GM12878 (cell line): Measurements from ENCODE around the gene PCSK5. TPM values are rescaled to one million over a fixed set of nuclear protein-coding genes. Genes with fewer than 3 reads are reported as not detected.

Source experiments
- BMI1 ChIP-seq: fragments of 450-650 bp; IDR thresholded peaks from 2 replicates; pipeline ENCODE4 v1.6.1; 2016; ENCODE audit warnings: mild to moderate bottlenecking, moderate library complexity, borderline replicate concordance
- BRCA1 ChIP-seq: IDR thresholded peaks from 2 replicates; pipeline ENCODE4 v1.6.1; 2011; ENCODE audit warnings: low read depth, low read length, improper control_type of control experiment
- CEBPB ChIP-seq, 2 experiments: fragments of 150-350 bp in 1 of 2; IDR thresholded peaks; 2 replicates each; pipeline ENCODE4 v1.6.1; 2012 to 2014; ENCODE audit warnings: low read depth in 2 of 2, low read length in 2 of 2, borderline replicate concordance in 1 of 2, inconsistent platforms in 1 of 2
- CHD4 ChIP-seq: fragments of 200-600 bp; sonication (generic); IDR thresholded peaks from 2 replicates; pipeline ENCODE4 v1.6.1; 2016; ENCODE audit warnings: mild to moderate bottlenecking
- CREM ChIP-seq: IDR thresholded peaks from 2 replicates; pipeline ENCODE4 v1.6.1; 2014; ENCODE audit warnings: antibody characterized with exemption, low read depth
- ETV6 ChIP-seq, 2 experiments: fragments of 450-650 bp in 1 of 2; IDR thresholded peaks in 1 of 2; conservative IDR thresholded peaks in 1 of 2; 2 replicates each; pipeline ENCODE4 v1.6.1; 2014; ENCODE audit warnings: antibody characterized with exemption in 1 of 2, borderline replicate concordance in 1 of 2, low read depth in 1 of 2, mild to moderate bottlenecking in 1 of 2, moderate library complexity in 1 of 2
- FOXM1 ChIP-seq: IDR thresholded peaks from 2 replicates; pipeline ENCODE4 v1.6.1; 2012; ENCODE audit warnings: low read depth, mild to moderate bottlenecking, inconsistent platforms, low read length, moderate library complexity
- GABPA ChIP-seq: IDR thresholded peaks from 2 replicates; pipeline ENCODE4 v1.6.1; 2014; ENCODE audit warnings: antibody characterized with exemption, low read depth, mild to moderate bottlenecking, inconsistent platforms
- MEF2A ChIP-seq: IDR thresholded peaks from 2 replicates; pipeline ENCODE4 v1.6.1; 2011; ENCODE audit warnings: low read depth, mild to moderate bottlenecking, low read length, moderate library complexity; ENCODE audit not compliant: insufficient read depth
- NR2C2 ChIP-seq: IDR thresholded peaks from 2 replicates; pipeline ENCODE4 v1.6.1; 2011; ENCODE audit warnings: borderline replicate concordance, low read depth; ENCODE audit not compliant: control insufficient read depth, insufficient read length
- RFX5 ChIP-seq: IDR thresholded peaks from 2 replicates; pipeline ENCODE4 v1.6.1; 2011; ENCODE audit warnings: low read depth, low read length, improper control_type of control experiment
- RUNX3 ChIP-seq: IDR thresholded peaks from 2 replicates; pipeline ENCODE4 v1.6.1; 2012; ENCODE audit warnings: low read length, inconsistent platforms
- SIX5 ChIP-seq: IDR thresholded peaks from 2 replicates; pipeline ENCODE4 v1.6.1; 2011; ENCODE audit warnings: mild to moderate bottlenecking, low read depth, low read length, moderate library complexity; ENCODE audit not compliant: severe bottlenecking
- SMC3 ChIP-seq: IDR thresholded peaks from 2 replicates; pipeline ENCODE4 v1.6.1; 2011; ENCODE audit warnings: low read length, improper control_type of control experiment, borderline replicate concordance
- SREBF2 ChIP-seq: IDR thresholded peaks from 2 replicates; pipeline ENCODE4 v1.6.1; 2012; ENCODE audit warnings: mild to moderate bottlenecking, low read length
- TAF1 ChIP-seq: IDR thresholded peaks from 2 replicates; pipeline ENCODE4 v1.6.1; 2011; ENCODE audit warnings: mild to moderate bottlenecking, low read depth, low read length, borderline replicate concordance
- ZSCAN29 ChIP-seq: fragments of 450-650 bp; IDR thresholded peaks from 2 replicates; pipeline ENCODE4 v1.6.1; 2017; ENCODE audit warnings: mild to moderate bottlenecking, moderate library complexity
- polyA plus RNA-seq, 11 experiments: library from polyadenylated mRNA; depleted of rRNA in 4 of 11; unstranded in 6 of 11; stranded (reverse) in 5 of 11; fragments of >200 nt; fragmentation: Nextera tagmentation in 4 of 11; fragmentation: Illumina TruSeq in 1 of 11; extraction: Ambion mirVana in 4 of 11; extraction: Trizol in 1 of 11; gene quantifications; 1 replicate in 1 of 11; 2 replicates in 10 of 11; pipeline versions ENCODE4 v1.2.1 to v1.2.3, GENCODE V29; 2011 to 2016; ENCODE audit warnings: inconsistent platforms in 2 of 11, missing spikeins in 2 of 11, low read depth in 1 of 11
- total RNA-seq, 4 experiments: library from RNA; depleted of rRNA in 3 of 4; stranded (reverse); fragments of >200 nt in 3 of 4; fragmentation: Illumina TruSeq in 1 of 4; extraction: Trizol in 1 of 4; gene quantifications; 2 replicates each; pipeline versions ENCODE4 v1.2.1 to v1.2.3, GENCODE V29; 2013 to 2021
- TF ChIP-seq, protein P1 (sequence below): IDR thresholded peaks from 2 replicates; pipeline ENCODE4 v1.6.1; 2012; ENCODE audit warnings: low read depth, low read length, improper control_type of control experiment
- TF ChIP-seq, protein P2 (sequence below): fragments of 450-650 bp; IDR thresholded peaks from 2 replicates; pipeline ENCODE4 v1.6.1; 2018; ENCODE audit warnings: borderline replicate concordance, mild to moderate bottlenecking; ENCODE audit not compliant: partially characterized antibody
- TF ChIP-seq, protein P3 (sequence below): IDR thresholded peaks from 2 replicates; pipeline ENCODE4 v1.6.1; 2012; ENCODE audit warnings: mild to moderate bottlenecking, low read depth, low read length
- TF ChIP-seq, protein P4 (sequence below): fragments of 450-650 bp; IDR thresholded peaks from 2 replicates; pipeline ENCODE4 v1.6.1; 2017; ENCODE audit warnings: antibody characterized with exemption, mild to moderate bottlenecking, moderate library complexity

The PCSK5 gene
- total and polyA plus RNA-seq, 10 of the 15 experiments (the other 5 are each of a cell fraction or from before 2014, with no cell fraction given), result 0.01 to 0.13 (median 0.04) TPM; not detected in 3

DNA sequence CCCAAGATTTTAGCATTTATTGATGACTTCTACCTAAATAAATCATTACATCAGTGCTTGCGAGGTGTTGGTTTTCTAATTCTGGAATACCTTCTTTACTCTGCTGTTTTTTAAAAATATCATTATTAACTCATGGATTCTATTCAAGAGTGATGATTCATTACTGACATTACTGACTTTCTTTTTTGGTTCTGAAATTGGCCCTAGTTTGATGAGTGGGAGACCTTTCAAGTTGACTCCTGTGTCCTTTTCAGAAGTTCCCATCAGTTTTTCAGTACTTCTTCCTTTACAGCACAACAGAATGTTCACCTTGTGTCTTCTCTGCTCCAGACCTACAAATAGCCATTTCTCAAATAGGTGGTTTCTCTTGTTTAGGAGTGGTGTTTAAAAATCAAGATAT is 114.1 kb downstream of the PCSK5 start (continued):
- no peak for TF ChIP-seq SMC3
- TF ChIP-seq CEBPB (IDR thresholded peaks at IDR 0.05; ENCODE audit: borderline replicate concordance in 1 of 2, low read depth in 2 of 2, low read length in 2 of 2), result 0 out of 4 replicates have a peak, but pooled peaks of 1 of the 2 experiments have one; percentile 49
- no peak for TF ChIP-seq ZSCAN29
- TF ChIP-seq, protein P1, sequence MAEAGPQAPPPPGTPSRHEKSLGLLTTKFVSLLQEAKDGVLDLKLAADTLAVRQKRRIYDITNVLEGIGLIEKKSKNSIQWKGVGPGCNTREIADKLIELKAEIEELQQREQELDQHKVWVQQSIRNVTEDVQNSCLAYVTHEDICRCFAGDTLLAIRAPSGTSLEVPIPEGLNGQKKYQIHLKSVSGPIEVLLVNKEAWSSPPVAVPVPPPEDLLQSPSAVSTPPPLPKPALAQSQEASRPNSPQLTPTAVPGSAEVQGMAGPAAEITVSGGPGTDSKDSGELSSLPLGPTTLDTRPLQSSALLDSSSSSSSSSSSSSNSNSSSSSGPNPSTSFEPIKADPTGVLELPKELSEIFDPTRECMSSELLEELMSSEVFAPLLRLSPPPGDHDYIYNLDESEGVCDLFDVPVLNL, result no peak
- no peak for TF ChIP-seq BMI1
- TF ChIP-seq, protein P2, sequence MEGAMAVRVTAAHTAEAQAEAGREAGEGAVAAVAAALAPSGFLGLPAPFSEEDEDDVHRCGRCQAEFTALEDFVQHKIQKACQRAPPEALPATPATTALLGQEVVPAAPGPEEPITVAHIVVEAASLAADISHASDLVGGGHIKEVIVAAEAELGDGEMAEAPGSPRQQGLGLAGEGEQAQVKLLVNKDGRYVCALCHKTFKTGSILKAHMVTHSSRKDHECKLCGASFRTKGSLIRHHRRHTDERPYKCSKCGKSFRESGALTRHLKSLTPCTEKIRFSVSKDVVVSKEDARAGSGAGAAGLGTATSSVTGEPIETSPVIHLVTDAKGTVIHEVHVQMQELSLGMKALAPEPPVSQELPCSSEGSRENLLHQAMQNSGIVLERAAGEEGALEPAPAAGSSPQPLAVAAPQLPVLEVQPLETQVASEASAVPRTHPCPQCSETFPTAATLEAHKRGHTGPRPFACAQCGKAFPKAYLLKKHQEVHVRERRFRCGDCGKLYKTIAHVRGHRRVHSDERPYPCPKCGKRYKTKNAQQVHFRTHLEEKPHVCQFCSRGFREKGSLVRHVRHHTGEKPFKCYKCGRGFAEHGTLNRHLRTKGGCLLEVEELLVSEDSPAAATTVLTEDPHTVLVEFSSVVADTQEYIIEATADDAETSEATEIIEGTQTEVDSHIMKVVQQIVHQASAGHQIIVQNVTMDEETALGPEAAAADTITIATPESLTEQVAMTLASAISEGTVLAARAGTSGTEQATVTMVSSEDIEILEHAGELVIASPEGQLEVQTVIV, result no peak
- no peak for TF ChIP-seq BRCA1
- TF ChIP-seq, protein P3, sequence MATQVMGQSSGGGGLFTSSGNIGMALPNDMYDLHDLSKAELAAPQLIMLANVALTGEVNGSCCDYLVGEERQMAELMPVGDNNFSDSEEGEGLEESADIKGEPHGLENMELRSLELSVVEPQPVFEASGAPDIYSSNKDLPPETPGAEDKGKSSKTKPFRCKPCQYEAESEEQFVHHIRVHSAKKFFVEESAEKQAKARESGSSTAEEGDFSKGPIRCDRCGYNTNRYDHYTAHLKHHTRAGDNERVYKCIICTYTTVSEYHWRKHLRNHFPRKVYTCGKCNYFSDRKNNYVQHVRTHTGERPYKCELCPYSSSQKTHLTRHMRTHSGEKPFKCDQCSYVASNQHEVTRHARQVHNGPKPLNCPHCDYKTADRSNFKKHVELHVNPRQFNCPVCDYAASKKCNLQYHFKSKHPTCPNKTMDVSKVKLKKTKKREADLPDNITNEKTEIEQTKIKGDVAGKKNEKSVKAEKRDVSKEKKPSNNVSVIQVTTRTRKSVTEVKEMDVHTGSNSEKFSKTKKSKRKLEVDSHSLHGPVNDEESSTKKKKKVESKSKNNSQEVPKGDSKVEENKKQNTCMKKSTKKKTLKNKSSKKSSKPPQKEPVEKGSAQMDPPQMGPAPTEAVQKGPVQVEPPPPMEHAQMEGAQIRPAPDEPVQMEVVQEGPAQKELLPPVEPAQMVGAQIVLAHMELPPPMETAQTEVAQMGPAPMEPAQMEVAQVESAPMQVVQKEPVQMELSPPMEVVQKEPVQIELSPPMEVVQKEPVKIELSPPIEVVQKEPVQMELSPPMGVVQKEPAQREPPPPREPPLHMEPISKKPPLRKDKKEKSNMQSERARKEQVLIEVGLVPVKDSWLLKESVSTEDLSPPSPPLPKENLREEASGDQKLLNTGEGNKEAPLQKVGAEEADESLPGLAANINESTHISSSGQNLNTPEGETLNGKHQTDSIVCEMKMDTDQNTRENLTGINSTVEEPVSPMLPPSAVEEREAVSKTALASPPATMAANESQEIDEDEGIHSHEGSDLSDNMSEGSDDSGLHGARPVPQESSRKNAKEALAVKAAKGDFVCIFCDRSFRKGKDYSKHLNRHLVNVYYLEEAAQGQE, result no peak
- peak; percentile 53; the same call in 1 of the 2 replicates for TF ChIP-seq RUNX3
- TF ChIP-seq SREBF2, result no peak
- no peak for TF ChIP-seq ETV6 (conservative IDR thresholded peaks at IDR 0.05 in 1 of 2, IDR thresholded peaks at IDR 0.05 in 1 of 2; ENCODE audit: borderline replicate concordance in 1 of 2, low read depth in 1 of 2)
- TF ChIP-seq CHD4, result no peak
- no peak for TF ChIP-seq RFX5
- peak; percentile 62; the same call in 1 of the 2 replicates for TF ChIP-seq GABPA
- TF ChIP-seq FOXM1, result peak; percentile 76; the same call in 1 of the 2 replicates
- TF ChIP-seq MEF2A, result peak; percentile 89
- no peak for TF ChIP-seq NR2C2
- TF ChIP-seq SIX5, result no peak
- TF ChIP-seq CREM, result peak; percentile 68
- TF ChIP-seq TAF1, result no peak
- TF ChIP-seq, protein P4, sequence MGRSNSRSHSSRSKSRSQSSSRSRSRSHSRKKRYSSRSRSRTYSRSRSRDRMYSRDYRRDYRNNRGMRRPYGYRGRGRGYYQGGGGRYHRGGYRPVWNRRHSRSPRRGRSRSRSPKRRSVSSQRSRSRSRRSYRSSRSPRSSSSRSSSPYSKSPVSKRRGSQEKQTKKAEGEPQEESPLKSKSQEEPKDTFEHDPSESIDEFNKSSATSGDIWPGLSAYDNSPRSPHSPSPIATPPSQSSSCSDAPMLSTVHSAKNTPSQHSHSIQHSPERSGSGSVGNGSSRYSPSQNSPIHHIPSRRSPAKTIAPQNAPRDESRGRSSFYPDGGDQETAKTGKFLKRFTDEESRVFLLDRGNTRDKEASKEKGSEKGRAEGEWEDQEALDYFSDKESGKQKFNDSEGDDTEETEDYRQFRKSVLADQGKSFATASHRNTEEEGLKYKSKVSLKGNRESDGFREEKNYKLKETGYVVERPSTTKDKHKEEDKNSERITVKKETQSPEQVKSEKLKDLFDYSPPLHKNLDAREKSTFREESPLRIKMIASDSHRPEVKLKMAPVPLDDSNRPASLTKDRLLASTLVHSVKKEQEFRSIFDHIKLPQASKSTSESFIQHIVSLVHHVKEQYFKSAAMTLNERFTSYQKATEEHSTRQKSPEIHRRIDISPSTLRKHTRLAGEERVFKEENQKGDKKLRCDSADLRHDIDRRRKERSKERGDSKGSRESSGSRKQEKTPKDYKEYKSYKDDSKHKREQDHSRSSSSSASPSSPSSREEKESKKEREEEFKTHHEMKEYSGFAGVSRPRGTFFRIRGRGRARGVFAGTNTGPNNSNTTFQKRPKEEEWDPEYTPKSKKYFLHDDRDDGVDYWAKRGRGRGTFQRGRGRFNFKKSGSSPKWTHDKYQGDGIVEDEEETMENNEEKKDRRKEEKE, result no peak
